HUDEP-2 (cell line): ENCODE results near the gene OR10Z1.

Source experiments
- DNase-seq, 76 experiments: peaks; one replicate each; lab custom pipeline; 2025; ENCODE audit not compliant: unreplicated experiment in 76 of 76; lab: John Stamatoyannopoulos, UW

The OR10Z1 gene, protein sequence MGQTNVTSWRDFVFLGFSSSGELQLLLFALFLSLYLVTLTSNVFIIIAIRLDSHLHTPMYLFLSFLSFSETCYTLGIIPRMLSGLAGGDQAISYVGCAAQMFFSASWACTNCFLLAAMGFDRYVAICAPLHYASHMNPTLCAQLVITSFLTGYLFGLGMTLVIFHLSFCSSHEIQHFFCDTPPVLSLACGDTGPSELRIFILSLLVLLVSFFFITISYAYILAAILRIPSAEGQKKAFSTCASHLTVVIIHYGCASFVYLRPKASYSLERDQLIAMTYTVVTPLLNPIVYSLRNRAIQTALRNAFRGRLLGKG

GRCh38 chr1:158604968-158605367 lies at the start of gene OR10Z1:
OR10Z1 (plus strand) TSS chr1:158605268; CDS start chr1:158606439, 1,171 bp downstream.
- DNase-seq = no peak

DNA sequence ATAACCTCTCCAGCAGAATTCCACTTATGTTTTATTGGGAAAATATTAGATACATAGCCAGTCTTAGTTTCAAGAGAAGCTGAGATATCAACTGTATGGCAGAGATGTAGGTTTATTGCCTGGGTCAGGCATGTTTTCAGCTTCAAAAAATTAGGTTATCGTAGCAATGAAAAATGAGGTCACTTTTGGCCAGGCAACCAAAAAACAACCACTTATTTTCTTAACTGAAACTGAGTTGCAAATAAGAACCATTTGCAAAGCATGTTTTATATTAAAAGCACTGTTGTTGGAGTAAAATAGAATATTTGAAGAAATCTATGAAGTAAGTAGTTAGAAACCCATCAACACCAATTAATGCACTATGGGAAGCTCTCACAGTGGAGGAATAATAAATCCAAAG lies 45.4 kb upstream of the OR10Z1 start:
- DNase-seq = no peak

DNA sequence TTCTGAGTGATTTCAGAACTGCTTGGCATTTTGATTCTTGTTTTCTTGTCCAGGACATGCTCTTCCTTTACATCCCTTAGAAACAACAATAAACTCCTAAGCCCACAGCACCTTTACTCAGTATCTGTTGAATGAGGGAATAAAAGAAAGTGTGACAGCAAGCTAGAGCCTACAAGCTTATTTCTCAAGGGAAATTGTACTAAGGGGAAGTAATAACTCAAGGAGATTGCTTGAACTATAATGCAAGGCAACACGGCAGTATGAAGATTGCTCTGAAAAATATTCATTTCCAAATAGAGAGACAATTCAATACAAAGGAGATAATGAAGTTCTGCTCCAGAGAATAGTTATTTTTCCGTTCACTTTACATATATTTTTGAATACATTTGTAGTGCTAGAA lies 41.2 kb upstream of the OR10Z1 start:
- no peak for DNase-seq

DNA sequence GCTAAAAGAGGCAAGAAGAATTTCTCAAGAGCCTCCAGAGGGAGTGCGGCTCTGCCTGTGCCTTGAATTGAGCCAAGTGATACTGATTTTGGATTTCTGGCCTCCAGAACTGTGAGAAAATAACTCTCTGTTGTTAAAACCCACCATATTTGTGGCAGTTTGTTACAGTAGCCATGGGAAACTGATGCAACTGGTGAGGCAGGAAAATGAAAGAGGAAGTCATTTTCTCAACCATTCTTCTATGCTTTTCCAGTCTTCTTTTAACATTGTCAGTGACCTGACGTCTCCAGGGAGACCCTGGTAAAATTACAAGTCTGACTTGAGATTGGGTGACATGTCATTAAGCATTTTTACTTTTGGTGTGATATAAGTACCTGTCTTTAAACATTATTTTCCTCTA lies 40.5 kb upstream of the OR10Z1 start:
- no peak for DNase-seq

- no peak for DNase-seq
Observed at GRCh38 chr1:158570480-158570879, 34.6 kb upstream of the OR10Z1 start, which contains the start of gene OR6P1. OR6P1 (minus strand) TSS chr1:158570580; CDS start chr1:158563604, 6,976 bp downstream.

DNA sequence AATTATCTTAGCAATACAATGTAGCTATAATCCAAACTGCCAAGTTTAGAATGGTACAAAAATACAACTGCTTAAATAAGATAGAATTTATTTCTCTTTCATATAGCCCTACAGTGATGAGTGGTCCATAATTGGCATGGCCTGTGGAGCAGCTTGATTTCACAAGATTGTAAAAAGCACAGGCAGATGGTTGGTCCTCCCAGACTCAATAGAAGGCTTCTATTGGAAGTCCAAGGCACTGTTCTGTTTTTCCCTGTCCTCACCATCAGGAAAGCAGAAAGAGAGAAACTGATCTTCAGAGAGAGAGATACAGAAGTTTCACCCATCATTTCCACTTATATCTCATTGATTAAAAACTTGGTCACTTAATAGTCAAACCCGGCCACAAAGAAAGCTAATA lies 32.8 kb upstream of the OR10Z1 start:
- DNase-seq = no peak

GRCh38 chr1:158577561-158577960 lies 27.5 kb upstream of the OR10Z1 start:
- no peak for DNase-seq

- DNase-seq = no peak
Observed at GRCh38 chr1:158579733-158580132, 25.3 kb upstream of the OR10Z1 start, which contains the start of gene OR10X1. OR10X1 (minus strand) TSS chr1:158579899; CDS start chr1:158579899, 0 bp downstream.

GRCh38 chr1:158583962-158584361 lies 21.1 kb upstream of the OR10Z1 start:
- DNase-seq = no peak

DNA sequence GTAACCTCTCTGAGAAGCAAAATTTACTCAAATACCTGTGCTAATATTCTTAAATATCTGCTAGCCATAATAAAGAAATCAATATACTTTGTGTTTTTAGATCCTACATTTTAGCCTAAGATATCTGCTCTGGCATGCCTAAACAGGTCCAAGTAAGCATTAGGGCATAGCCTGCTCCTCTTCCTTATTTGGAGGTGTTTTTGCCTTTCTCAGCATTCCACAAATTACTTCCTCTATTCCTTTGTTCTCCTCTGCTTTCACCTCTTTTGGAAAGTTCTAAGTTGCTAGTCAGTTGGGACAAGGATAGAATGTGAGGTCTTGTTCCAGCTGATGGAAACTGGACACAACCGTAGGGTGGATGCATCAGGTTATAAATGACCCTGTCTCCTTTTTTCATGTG lies 18.1 kb upstream of the OR10Z1 start:
- DNase-seq = no peak

DNA sequence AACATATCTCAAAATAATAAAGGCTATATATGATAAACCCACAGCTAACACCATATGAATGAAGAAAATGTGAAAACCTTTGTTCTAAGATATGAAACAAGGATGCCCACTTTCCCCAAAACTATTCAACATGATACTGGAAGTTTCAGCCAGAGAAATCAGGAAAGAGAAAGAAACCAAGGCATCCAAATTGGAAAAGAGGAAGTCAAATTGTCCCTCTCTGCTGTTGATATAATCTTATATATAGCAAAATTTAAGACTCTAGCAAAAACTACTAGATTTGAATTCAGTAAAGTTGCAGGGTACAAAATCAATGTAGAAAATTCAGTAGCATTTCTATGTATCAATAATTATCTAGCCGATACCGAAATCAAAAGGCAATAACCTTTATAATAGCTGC lies 4.3 kb upstream of the OR10Z1 start:
- no peak for DNase-seq

DNA sequence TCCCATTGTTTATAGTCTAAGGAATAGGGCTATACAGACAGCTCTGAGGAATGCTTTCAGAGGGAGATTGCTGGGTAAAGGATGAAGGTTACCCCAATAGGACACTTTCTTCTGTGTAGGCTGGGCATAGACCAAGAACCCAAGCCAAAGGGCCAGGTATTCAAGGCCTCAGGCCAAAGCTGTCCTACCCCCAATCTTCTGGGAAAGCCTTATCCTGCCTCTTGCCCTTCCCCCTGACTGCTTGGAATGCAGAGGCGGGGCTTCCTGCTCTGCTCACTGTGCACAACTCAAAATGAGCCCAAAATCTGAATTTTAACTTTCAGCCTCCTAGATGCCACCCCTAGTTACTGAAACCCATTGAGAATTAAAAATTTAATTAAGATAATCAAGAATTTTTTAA lies 2.2 kb downstream of the OR10Z1 start:
- DNase-seq = no peak

GRCh38 chr1:158611916-158612315 lies 6.8 kb downstream of the OR10Z1 start:
- no peak for DNase-seq

DNA sequence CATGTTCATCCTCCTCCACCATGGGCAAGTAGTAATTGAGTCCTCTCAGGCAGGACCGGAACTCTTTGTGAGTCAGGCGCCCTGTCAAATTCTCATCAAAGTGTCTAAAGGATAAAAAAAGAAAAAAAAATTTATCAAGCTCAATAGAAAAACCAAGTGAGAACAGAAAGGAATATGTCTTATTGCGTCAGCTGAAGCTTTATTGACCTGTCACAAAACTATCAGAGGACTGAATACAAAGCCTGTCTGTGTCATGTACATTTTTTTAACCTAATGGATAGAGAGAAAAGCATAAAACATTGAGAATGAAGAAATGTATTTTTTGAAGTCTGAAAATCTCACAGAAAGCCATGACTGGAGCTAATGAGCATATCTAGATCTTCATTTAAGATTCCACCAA lies 8.7 kb downstream of the OR10Z1 start:
- no peak for DNase-seq

DNA sequence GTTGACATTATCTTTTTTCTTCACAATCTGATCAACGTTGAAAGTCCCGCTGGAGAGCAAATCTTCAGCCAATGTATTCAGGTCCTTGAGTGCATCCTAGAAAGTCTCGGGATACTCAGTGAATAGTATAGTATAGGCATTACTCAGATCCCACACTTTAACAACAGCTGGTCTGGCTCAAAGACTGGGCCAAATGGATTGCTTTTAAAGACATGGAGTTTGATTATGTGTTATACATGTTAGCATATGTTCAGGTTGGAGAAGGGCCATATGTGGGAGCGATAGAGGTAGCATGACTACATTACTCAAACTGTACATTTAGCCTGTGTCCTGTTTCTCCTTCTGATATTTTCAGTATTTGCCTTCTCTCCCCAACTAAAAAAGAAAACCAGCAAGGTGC lies 33.1 kb downstream of the OR10Z1 start:
- DNase-seq = no peak

DNA sequence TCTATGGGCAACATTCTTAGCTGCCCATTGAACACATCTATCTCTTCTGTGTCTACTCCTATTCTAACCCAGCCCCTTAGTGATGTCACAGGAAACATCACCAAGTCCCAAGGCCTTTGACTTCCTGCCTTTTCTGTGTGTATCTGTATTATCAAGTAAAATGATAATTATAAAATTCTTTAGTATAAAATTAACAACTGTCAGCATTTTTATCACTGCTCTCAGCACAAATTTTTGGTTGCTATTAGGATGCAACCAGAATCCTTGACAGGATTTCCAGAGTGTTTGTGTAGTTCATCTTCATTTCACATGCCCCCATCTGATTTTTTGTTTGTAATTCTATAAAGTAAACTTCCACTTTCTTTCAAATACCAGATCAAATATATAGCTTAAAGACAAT lies 33.8 kb downstream of the OR10Z1 start:
- no peak for DNase-seq

GRCh38 chr1:158644449-158644848 lies 39.4 kb downstream of the OR10Z1 start:
- no peak for DNase-seq

GRCh38 chr1:158646465-158646864 lies 41.4 kb downstream of the OR10Z1 start:
- DNase-seq = no peak

DNA sequence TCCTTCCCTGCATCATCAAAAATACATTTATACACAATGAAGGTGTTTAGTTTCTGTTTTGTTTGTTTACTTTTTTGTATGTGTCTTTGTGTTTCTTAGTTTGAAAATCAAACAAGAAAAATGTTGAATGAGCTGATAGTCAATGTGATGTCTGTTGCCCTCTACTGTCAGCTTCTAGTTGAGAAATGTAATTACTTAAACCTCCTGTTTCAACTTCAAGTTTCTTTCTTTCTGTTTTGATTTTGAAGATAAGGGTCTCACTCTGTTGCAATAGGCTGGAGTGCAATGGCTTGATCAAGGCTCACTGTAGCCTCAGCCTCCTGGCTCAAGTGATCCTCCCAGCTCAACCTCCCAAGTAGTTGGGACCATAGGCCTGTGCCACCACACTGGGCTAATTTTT lies 44.0 kb downstream of the OR10Z1 start:
- DNase-seq = peak in 1 of 76 experiments; percentile 7

- no peak for DNase-seq
Observed at GRCh38 chr1:158652721-158653334, 47.8 kb downstream of the OR10Z1 start.

- no peak for DNase-seq
Observed at GRCh38 chr1:158654086-158654485, 49.0 kb downstream of the OR10Z1 start.

GRCh38 chr1:158654571-158654970 lies 49.5 kb downstream of the OR10Z1 start:
- no peak for DNase-seq
